Activated naive CD4-positive, alpha-beta T cell treated with anti-CD3 and anti-CD28 coated beads for 36 hours (primary cell): ENCODE results near the gene STK17A. TPM values are rescaled to one million over a fixed set of nuclear protein-coding genes. Genes with fewer than 3 reads are reported as not detected.
A peak's percentile ranks its signal among the peaks of the same experiment; 100 is the strongest.
"Not testable (repeated sequence)": the region's sequence is repeated elsewhere in the genome, so short reads cannot be mapped to it uniquely, and the experiment has no call there.

ENCODE experiments used
- CTCF ChIA-PET: fragments of 350-600 bp; sonication (Branson Sonifier 250); formaldehyde crosslinking; loops from one replicate; lab custom pipeline; 2021; ENCODE audit warnings: antibody characterized with exemption; lab: Charles Lee
- DNase-seq: peaks from one replicate; pipeline ENCODE4 v3.0.0-alpha.2; 2020
- H3K27ac Mint-ChIP-seq: one replicate; pipeline ENCODE4 v1.8.0; 2021; ENCODE audit warnings: mild to moderate bottlenecking, mixed read lengths
- H3K27me3 Mint-ChIP-seq: one replicate; pipeline ENCODE4 v1.8.0; 2021; ENCODE audit warnings: low read depth, mixed read lengths
- H3K36me3 Mint-ChIP-seq: one replicate; pipeline ENCODE4 v1.8.0; 2021; ENCODE audit warnings: low read depth, mixed read lengths
- H3K4me1 Mint-ChIP-seq: one replicate; pipeline ENCODE4 v1.8.0; 2021; ENCODE audit warnings: low read depth, mixed read lengths
- H3K4me3 Mint-ChIP-seq: one replicate; pipeline ENCODE4 v1.8.0; 2021; ENCODE audit warnings: mild to moderate bottlenecking, moderate library complexity, mixed read lengths
- H3K9me3 Mint-ChIP-seq: one replicate; pipeline ENCODE4 v1.8.0; 2021; ENCODE audit warnings: mixed read lengths
- intact Hi-C: fragments of 100-400 bp; cut with micrococcal nuclease; formaldehyde crosslinking; loops from one replicate; pipeline ENCODE4 v1.15.1; 2023
- total RNA-seq, 2 experiments: library from RNA; stranded (reverse); gene quantifications; one replicate each; pipeline ENCODE4 v1.2.3, GENCODE V29; 2021

STK17A gene
- total RNA-seq, 2 experiments from 2014 or later: 48.9 to 52.8 TPM

DNA sequence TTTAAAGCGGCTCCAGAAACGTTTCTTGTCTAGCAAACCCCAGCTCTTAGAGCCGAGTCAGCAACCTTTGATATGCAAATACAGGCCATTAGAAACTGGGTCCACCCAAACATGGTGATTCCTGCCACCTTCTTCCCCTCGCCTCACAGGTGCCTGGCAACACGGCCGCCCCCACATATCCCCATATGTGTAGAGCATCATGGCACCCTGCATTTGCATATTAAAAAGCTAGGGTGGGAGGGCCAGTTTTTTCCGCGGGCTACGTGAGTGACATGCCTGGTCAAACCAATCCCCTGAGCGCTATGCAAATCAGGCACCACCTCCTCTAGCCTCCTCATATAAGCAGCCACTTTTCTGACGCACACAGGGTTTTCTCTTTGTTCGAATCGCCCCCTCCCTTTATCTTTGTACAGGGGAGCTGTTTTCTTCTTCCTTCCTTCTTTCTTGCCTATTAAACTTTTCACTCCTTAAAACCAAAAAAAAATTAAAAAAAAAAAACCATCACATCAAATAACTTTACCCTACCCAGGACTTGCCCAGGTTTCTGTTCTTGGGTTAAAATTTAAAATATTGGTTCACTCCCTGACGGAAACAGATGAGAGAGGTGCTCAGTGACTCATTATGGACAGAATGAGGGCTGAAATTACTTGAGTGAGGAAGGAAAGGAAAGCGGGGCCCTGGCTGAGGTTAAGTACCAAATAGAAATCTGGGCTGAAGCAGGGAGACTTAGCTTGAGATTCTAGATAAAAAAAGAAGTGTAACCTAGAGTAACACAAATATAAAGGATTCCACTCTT, 86.6 kb downstream of the STK17A start:
- H3K27ac Mint-ChIP-seq: peak overlapping the region; percentile 96
- peaks cover 87% of the 10 kb centered on the region for H3K4me1 Mint-ChIP-seq
- CTCF ChIA-PET: interaction anchor here (0.7 to 2.9 kb wide), 6 partner anchors 17 to 87 kb away, joined by 3 to 14 read pairs (median 6); partner anchors contain the start of gene STK17A
- peaks cover 48% of the 10 kb centered on the region for H3K36me3 Mint-ChIP-seq
- H3K9me3 Mint-ChIP-seq: peaks cover 42% of the 10 kb centered on the region
- DNase-seq: peak; percentile 90
- no peaks in the 10 kb centered on the region for H3K27me3 Mint-ChIP-seq
- intact Hi-C loops: loop anchor here (1.0 to 5.0 kb wide), 6 partner anchors 9 to 1787 kb away; partner anchors contain the start of gene STK17A
- H3K4me3 Mint-ChIP-seq: peak overlapping the region; percentile 71

DNA sequence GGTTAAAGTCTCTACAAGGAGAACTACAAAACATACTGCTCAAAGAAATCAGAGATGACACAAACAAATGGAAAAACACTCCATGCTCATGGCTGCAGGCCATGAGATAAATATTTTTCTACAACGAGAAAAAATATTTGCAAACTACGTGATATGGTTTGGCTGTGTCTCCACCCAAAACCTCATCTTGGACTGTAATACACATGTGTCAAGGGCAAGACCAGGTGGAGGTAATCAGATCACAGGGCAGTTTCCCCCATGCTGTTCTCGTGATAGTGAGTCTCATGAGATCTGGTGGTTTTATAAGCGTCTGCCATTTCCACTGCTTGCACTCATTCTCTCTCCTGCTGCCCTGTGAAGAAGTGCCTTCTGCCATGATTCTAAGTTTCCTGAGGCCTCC, 88.6 kb downstream of the STK17A start:
- peaks cover 51% of the 10 kb centered on the region for H3K36me3 Mint-ChIP-seq
- no peak for DNase-seq
- H3K4me1 Mint-ChIP-seq: peaks cover 82% of the 10 kb centered on the region
- intact Hi-C loops: no loop called here
- CTCF ChIA-PET: no interaction called here
- H3K4me3 Mint-ChIP-seq: no peak overlapping the region
- no peaks in the 10 kb centered on the region for H3K27me3 Mint-ChIP-seq
- peaks cover 39% of the 10 kb centered on the region for H3K9me3 Mint-ChIP-seq
- H3K27ac Mint-ChIP-seq: no peak overlapping the region

- CTCF ChIA-PET: interaction anchor here (1.0 to 1.3 kb wide), 2 partner anchors 24 to 27 kb away, joined by 3 to 5 read pairs; no protein-coding TSS in a partner anchor
- peaks cover 27% of the 10 kb centered on the region for H3K9me3 Mint-ChIP-seq
- peaks cover 86% of the 10 kb centered on the region for H3K4me1 Mint-ChIP-seq
- not testable (repeated sequence) for H3K27ac Mint-ChIP-seq, H3K27me3 Mint-ChIP-seq, DNase-seq, H3K4me3 Mint-ChIP-seq
- H3K36me3 Mint-ChIP-seq: peaks cover 35% of the 10 kb centered on the region
- intact Hi-C loops: loop anchor here (2.0 kb wide), 1 partner anchor 15 kb away; no protein-coding TSS in a partner anchor
These were observed 90.5 kb downstream of the STK17A start for GRCh38 chr7:43673243-43673976.

- Mint-ChIP-seq H3K4me3 (no peak overlapping the region), H3K9me3 (peaks cover 24% of the 10 kb centered on the region), H3K27ac (peak overlapping the region; percentile 30), H3K36me3 (peaks cover 34% of the 10 kb centered on the region), H3K4me1 (peaks cover 85% of the 10 kb centered on the region), H3K27me3 (no peaks in the 10 kb centered on the region)
- CTCF ChIA-PET: interaction anchor here (1.0 to 1.3 kb wide), 2 partner anchors 23 to 26 kb away, joined by 3 to 5 read pairs; no protein-coding TSS in a partner anchor
- no peak for DNase-seq
- intact Hi-C loops: loop anchor here (1.0 kb wide), 2 partner anchors 12 to 20 kb away; no protein-coding TSS in a partner anchor
These were observed 91.9 kb downstream of the STK17A start for GRCh38 chr7:43674559-43675436.

Other genes starting within 250 kb of the STK17A start
- gene COA1, start 146.4 kb downstream of the STK17A start, total RNA-seq: 10 to 100 TPM; 85.9 to 87.2 TPM
- gene BLVRA, start 175.6 kb downstream of the STK17A start, total RNA-seq: 10 to 100 TPM; 26.6 to 28.9 TPM